IPS-11a (cell line): ENCODE results near the gene RET.
"Not testable (repeated sequence)": the region's sequence is repeated elsewhere in the genome, so short reads cannot be mapped to it uniquely, and the experiment has no call there.

ENCODE experiments used
- H3K4me3 ChIP-seq: one replicate; pipeline ENCODE4 v1.5.1; 2013; ENCODE audit warnings: low read depth, low read length, control low read depth

The RET gene

GRCh38 chr10:43131906-43132305 is 55.0 kb downstream of the RET start:
- no peak overlapping the region for H3K4me3 ChIP-seq

- no peak overlapping the region for H3K4me3 ChIP-seq
Measured at GRCh38 chr10:43132867-43133787, 56.3 kb downstream of the RET start.

- no peak overlapping the region for H3K4me3 ChIP-seq
Measured at GRCh38 chr10:43134126-43134905, 57.4 kb downstream of the RET start.

GRCh38 chr10:43135064-43135463 is 58.2 kb downstream of the RET start:
- no peak overlapping the region for H3K4me3 ChIP-seq

- no peak overlapping the region for H3K4me3 ChIP-seq
Measured at GRCh38 chr10:43135656-43136055, 58.8 kb downstream of the RET start.

- no peak overlapping the region for H3K4me3 ChIP-seq
Measured at GRCh38 chr10:43136432-43136831, 59.6 kb downstream of the RET start.

GRCh38 chr10:43136995-43137716 is 60.3 kb downstream of the RET start:
- peak overlapping the region; percentile 63 for H3K4me3 ChIP-seq

GRCh38 chr10:43137717-43138020 is 60.8 kb downstream of the RET start:
- H3K4me3 ChIP-seq, result peak overlapping the region; percentile 63

- peak within 1 kb of the TSS; percentile 63 for H3K4me3 ChIP-seq
Measured at GRCh38 chr10:43138021-43138756, 61.3 kb downstream of the RET start, which contains the start of gene CSGALNACT2. Gene CSGALNACT2 (plus strand): TSS chr10:43138445. CDS start chr10:43155150, 16,705 bp downstream.

- H3K4me3 ChIP-seq, result peak overlapping the region; percentile 63
Measured at GRCh38 chr10:43138757-43139241, 61.9 kb downstream of the RET start.

- H3K4me3 ChIP-seq, result no peak overlapping the region
Measured at GRCh38 chr10:43141421-43141820, 64.6 kb downstream of the RET start.

- H3K4me3 ChIP-seq, result no peak overlapping the region
Measured at GRCh38 chr10:43145311-43145710, 68.4 kb downstream of the RET start.

GRCh38 chr10:43145936-43146335 is 69.1 kb downstream of the RET start:
- not testable (repeated sequence) for H3K4me3 ChIP-seq

GRCh38 chr10:43151371-43151770 is 74.5 kb downstream of the RET start:
- no peak overlapping the region for H3K4me3 ChIP-seq

- no peak overlapping the region for H3K4me3 ChIP-seq
Measured at GRCh38 chr10:43153901-43154300, 77.0 kb downstream of the RET start.

- no peak overlapping the region for H3K4me3 ChIP-seq
Measured at GRCh38 chr10:43155221-43155620, 78.4 kb downstream of the RET start.

- H3K4me3 ChIP-seq, result no peak overlapping the region
Measured at GRCh38 chr10:43155741-43156140, 78.9 kb downstream of the RET start.

- H3K4me3 ChIP-seq, result no peak overlapping the region
Measured at GRCh38 chr10:43156590-43157341, 79.9 kb downstream of the RET start.

GRCh38 chr10:43158636-43159035 is 81.8 kb downstream of the RET start:
- no peak overlapping the region for H3K4me3 ChIP-seq
